HepG2 (cell line): ENCODE results near the gene PIGL. TPM values are rescaled to one million over a fixed set of nuclear protein-coding genes. Genes with fewer than 3 reads are reported as not detected.
A peak's percentile ranks its signal among the peaks of the same experiment; 100 is the strongest.

Experiments used
- ARID3A ChIP-seq: IDR thresholded peaks from 2 replicates; pipeline ENCODE4 v1.6.1; 2012; ENCODE audit warnings: low read depth, low read length, improper control_type of control experiment
- DNMT3B ChIP-seq: conservative IDR thresholded peaks from 2 replicates; pipeline ENCODE4 v1.6.1; 2016; ENCODE audit warnings: missing biosample characterization, control low read depth
- DPF2 ChIP-seq: sonication (generic); formaldehyde crosslinking; IDR thresholded peaks from 2 replicates; pipeline ENCODE4 v1.4.0; 2020; ENCODE audit warnings: mild to moderate bottlenecking, low read depth, missing genetic modification reagents, borderline replicate concordance
- E2F5 ChIP-seq: sonication (generic); formaldehyde crosslinking; conservative IDR thresholded peaks from 2 replicates; pipeline ENCODE4 v1.4.0; 2020; ENCODE audit warnings: missing genetic modification reagents
- ETV5 ChIP-seq: IDR thresholded peaks from 2 replicates; pipeline ENCODE4 v1.6.1; 2018; ENCODE audit warnings: missing biosample characterization, missing genetic modification reagents, inconsistent platforms, borderline replicate concordance
- FOXM1 ChIP-seq: sonication (generic); formaldehyde crosslinking; IDR thresholded peaks from 2 replicates; pipeline ENCODE4 v1.5.0; 2020; ENCODE audit warnings: missing genetic modification reagents
- GPN1 ChIP-seq: sonication (generic); formaldehyde crosslinking; IDR thresholded peaks from 2 replicates; pipeline ENCODE4 v1.5.1; 2020; ENCODE audit warnings: missing genetic modification reagents, borderline replicate concordance
- GRHL1 ChIP-seq: sonication (generic); formaldehyde crosslinking; conservative IDR thresholded peaks from 2 replicates; pipeline ENCODE4 v1.8.0; 2022; ENCODE audit warnings: missing genetic modification reagents
- HNRNPUL1 ChIP-seq: fragments of 200-400 bp; formaldehyde crosslinking; IDR thresholded peaks from 2 replicates; pipeline ENCODE4 v1.6.1; 2017; ENCODE audit warnings: low read depth, mild to moderate bottlenecking, low read length, moderate library complexity
- JUN ChIP-seq: sonication (generic); formaldehyde crosslinking; IDR thresholded peaks from 2 replicates; pipeline ENCODE4 v1.4.0; 2020; ENCODE audit warnings: mild to moderate bottlenecking, missing genetic modification reagents
- KAT7 ChIP-seq: IDR thresholded peaks from 2 replicates; pipeline ENCODE4 v1.6.1; 2018; ENCODE audit warnings: borderline replicate concordance, missing compliant biosample characterization
- KDM5A ChIP-seq: fragments of 200-600 bp; sonication (generic); IDR thresholded peaks from 2 replicates; pipeline ENCODE4 v1.7.0; 2018; ENCODE audit warnings: antibody characterized with exemption, mild to moderate bottlenecking, low read length, borderline replicate concordance
- MIXL1 ChIP-seq: IDR thresholded peaks from 2 replicates; pipeline ENCODE4 v1.6.1; 2016
- PPARG ChIP-seq: conservative IDR thresholded peaks from 2 replicates; pipeline ENCODE4 v1.6.1; 2016; ENCODE audit warnings: missing biosample characterization, missing genetic modification reagents
- THRA ChIP-seq: sonication (generic); formaldehyde crosslinking; IDR thresholded peaks from 2 replicates; pipeline ENCODE4 v1.4.0; 2020; ENCODE audit warnings: missing genetic modification reagents, borderline replicate concordance
- U2AF2 ChIP-seq: fragments of 200-400 bp; formaldehyde crosslinking; IDR thresholded peaks from 2 replicates; pipeline ENCODE4 v1.6.1; 2017; ENCODE audit warnings: low read depth, mild to moderate bottlenecking, low read length
- ZNF124 ChIP-seq: sonication (generic); formaldehyde crosslinking; IDR thresholded peaks from 2 replicates; pipeline ENCODE4 v1.4.0; 2020; ENCODE audit warnings: missing genetic modification reagents
- ZNF619 ChIP-seq: sonication (generic); formaldehyde crosslinking; IDR thresholded peaks from 2 replicates; pipeline ENCODE4 v1.4.0; 2020; ENCODE audit warnings: mild to moderate bottlenecking, missing genetic modification reagents
- ZNF629 ChIP-seq: sonication (generic); formaldehyde crosslinking; conservative IDR thresholded peaks from 2 replicates; pipeline ENCODE4 v1.5.0; 2020; ENCODE audit warnings: missing genetic modification reagents
- ZNF652 ChIP-seq: IDR thresholded peaks from 2 replicates; pipeline ENCODE4 v1.6.1; 2016; ENCODE audit warnings: low read depth, borderline replicate concordance
- polyA plus RNA-seq, 8 experiments: library from polyadenylated mRNA; depleted of rRNA in 3 of 8; stranded (reverse) in 7 of 8; unstranded in 1 of 8; fragments of >200 nt; fragmentation: Illumina TruSeq in 4 of 8; extraction: Trizol in 4 of 8; gene quantifications; 2 replicates each; pipeline versions ENCODE4 v1.2.1 to v1.2.3, GENCODE V29; 2011 to 2016; ENCODE audit warnings: low read depth in 4 of 8, missing spikeins in 1 of 8, mixed read lengths in 1 of 8; ENCODE audit not compliant: insufficient read depth in 1 of 8
- total RNA-seq, 5 experiments: library from RNA; depleted of rRNA; stranded (reverse); fragments of >200 nt; fragmentation: Illumina TruSeq; extraction: Trizol; gene quantifications; 2 replicates each; pipeline ENCODE4 v1.2.3, GENCODE V29; 2016; ENCODE audit warnings: low read depth in 1 of 5
- TF ChIP-seq, protein P1 (sequence below): sonication (generic); formaldehyde crosslinking; IDR thresholded peaks from 2 replicates; pipeline ENCODE4 v1.5.1; 2020; ENCODE audit warnings: mild to moderate bottlenecking, missing genetic modification reagents

PIGL gene
- total and polyA plus RNA-seq, 2 of the 13 experiments (the other 11 are each of a cell fraction or from before 2014, with no cell fraction given), result 28.5 to 63.8 TPM

DNA sequence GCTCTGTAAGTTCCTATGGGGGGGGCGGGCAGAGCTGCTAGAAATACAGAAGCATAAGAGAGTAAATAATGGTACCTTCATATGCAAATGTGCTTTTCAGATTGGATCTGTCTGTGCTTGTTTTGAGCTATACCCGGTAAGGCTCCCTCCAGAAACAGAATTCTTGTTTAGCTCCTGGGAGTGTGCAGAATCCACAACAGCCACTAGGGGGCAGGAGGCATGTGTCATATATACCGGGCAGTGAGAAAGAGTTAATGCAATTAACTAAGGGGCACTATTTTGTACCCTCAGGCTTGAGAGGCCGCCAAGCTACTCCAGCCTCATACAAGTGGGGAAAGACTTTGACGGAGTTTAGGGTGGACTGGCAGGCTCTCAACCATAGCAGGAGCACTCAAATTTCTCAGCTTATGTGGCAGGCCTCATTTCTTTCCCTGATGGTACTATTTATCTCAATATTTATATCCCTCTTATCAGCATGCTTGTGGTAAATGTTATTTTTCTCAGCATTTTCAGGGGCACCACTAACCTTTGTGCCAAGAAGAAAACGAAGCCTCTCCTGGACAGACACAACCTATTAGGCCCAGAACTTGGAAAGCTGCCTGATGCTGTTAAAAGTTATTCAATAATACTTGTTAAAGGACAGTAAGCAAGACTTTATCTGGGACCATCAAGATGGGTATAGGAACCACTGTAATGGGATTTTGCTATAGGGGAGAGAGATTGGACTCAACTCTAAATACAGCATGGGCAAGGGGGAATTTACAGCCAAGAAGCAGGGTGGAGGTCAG, 146.9 kb downstream of the PIGL start (continued):
- TF ChIP-seq JUN (CRISPR knock-in tag) (no peak), DPF2 (CRISPR knock-in tag) (no peak), ZNF652 (peak; percentile 97), ZNF619 (CRISPR knock-in tag) (no peak), KAT7 (CRISPR knock-in tag) (no peak), ZNF124 (CRISPR knock-in tag) (no peak), PPARG (CRISPR knock-in tag) (0 out of 2 replicates have a peak, but pooled peaks have one; percentile 14), HNRNPUL1 (no peak), ARID3A (0 out of 2 replicates have a peak, but pooled peaks have one; percentile 45), DNMT3B (CRISPR knock-in tag) (0 out of 2 replicates have a peak, but pooled peaks have one; percentile 27), MIXL1 (CRISPR knock-in tag) (peak; percentile 94), ETV5 (no peak), E2F5 (no peak), FOXM1 (CRISPR knock-in tag) (no peak), U2AF2 (no peak), GPN1 (no peak), KDM5A (no peak), GRHL1 (CRISPR knock-in tag) (no peak), ZNF629 (no peak), THRA (CRISPR knock-in tag) (0 out of 2 replicates have a peak, but pooled peaks have one; percentile 43)
- TF ChIP-seq, protein P1, sequence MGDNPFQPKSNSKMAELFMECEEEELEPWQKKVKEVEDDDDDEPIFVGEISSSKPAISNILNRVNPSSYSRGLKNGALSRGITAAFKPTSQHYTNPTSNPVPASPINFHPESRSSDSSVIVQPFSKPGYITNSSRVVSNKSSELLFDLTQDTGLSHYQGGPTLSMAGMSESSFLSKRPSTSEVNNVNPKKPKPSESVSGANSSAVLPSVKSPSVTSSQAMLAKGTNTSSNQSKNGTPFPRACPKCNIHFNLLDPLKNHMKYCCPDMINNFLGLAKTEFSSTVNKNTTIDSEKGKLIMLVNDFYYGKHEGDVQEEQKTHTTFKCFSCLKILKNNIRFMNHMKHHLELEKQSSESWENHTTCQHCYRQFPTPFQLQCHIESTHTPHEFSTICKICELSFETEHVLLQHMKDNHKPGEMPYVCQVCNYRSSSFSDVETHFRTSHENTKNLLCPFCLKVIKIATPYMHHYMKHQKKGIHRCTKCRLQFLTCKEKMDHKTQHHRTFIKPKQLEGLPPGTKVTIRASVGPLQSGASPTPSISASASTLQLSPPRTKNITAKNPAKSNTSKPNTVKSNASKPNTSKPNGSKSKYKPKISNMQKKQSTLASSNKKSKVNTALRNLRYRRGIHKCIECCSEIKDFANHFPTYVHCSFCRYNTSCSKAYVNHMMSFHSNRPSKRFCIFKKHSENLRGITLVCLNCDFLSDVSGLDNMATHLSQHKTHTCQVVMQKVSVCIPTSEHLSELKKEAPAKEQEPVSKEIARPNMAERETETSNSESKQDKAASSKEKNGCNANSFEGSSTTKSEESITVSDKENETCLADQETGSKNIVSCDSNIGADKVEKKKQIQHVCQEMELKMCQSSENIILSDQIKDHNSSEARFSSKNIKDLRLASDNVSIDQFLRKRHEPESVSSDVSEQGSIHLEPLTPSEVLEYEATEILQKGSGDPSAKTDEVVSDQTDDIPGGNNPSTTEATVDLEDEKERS (CRISPR knock-in tag), result no peak
